GM23248 (cell line): ENCODE measurements around the gene STOML2.

Experiments
- EZH2 ChIP-seq: fragments of 200-600 bp; sonication (generic); IDR thresholded peaks from 2 replicates; pipeline ENCODE4 v1.6.1; 2018; ENCODE audit warnings: antibody characterized with exemption, mild to moderate bottlenecking; ENCODE audit not compliant: insufficient read depth, poor library complexity, severe bottlenecking
- EZH2phosphoT487 ChIP-seq: fragments of 200-600 bp; sonication (generic); IDR thresholded peaks from 2 replicates; pipeline ENCODE4 v1.6.1; 2018; ENCODE audit warnings: antibody characterized with exemption, moderate library complexity, mild to moderate bottlenecking, low read depth; ENCODE audit not compliant: insufficient read depth

GRCh38 chr9:35116898-35117551, 14.1 kb upstream of the STOML2 start:
- TF ChIP-seq EZH2 = no peak
- no peak for TF ChIP-seq EZH2phosphoT487
